Mammary epithelial cell (primary cell): ENCODE data around the gene MAP3K21.

Experiments used
- EZH2 ChIP-seq: IDR thresholded peaks from 2 replicates; pipeline ENCODE4 v1.6.1; 2012; ENCODE audit warnings: low read length, inconsistent platforms, borderline replicate concordance
- TF ChIP-seq, protein P1 (sequence below), 2 donors: IDR thresholded peaks in 1 of 2; conservative IDR thresholded peaks in 1 of 2; 2 replicates each; pipeline ENCODE4 v1.5.1; 2011 to 2012; ENCODE audit warnings: inconsistent platforms in 2 of 2, low read length in 2 of 2, mild to moderate bottlenecking in 2 of 2, control low read depth in 1 of 2, low read depth in 1 of 2; ENCODE audit not compliant: insufficient read depth in 1 of 2; ENCODE audit errors: extremely low read depth in 1 of 2

DNA sequence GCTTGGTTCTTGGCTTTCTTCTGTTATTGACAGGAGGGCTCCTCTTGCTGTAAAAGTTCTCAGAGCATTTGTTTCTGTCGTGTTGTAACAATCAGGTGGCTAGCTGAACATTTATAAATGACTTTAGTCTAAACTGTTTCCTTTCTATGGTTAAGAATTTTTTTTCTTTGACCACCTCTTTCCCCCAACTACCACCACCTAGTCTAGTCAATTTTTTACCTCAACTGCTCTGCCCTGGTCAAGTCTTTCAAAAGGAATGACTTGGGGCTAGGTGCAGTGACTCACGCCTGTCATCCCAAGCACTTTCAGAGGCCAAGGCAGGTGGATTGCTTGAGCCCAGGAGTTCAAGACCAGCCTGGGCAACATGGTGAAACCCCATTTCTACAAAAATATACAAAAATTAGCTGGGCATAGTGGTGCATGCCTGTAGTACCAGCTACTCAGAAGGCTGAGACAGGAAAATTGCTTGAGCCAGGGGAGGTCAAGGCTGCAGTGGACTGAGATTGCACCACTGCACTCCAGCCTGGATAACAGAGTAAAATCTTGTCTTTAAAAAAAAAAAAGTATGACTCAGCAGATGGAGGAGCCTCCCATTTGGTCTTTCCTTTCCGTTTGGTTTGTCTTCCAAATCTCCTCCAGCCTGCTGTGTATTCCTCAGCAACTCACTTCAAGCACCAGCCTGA, 40.7 kb downstream of the MAP3K21 start:
- TF ChIP-seq, protein P1, sequence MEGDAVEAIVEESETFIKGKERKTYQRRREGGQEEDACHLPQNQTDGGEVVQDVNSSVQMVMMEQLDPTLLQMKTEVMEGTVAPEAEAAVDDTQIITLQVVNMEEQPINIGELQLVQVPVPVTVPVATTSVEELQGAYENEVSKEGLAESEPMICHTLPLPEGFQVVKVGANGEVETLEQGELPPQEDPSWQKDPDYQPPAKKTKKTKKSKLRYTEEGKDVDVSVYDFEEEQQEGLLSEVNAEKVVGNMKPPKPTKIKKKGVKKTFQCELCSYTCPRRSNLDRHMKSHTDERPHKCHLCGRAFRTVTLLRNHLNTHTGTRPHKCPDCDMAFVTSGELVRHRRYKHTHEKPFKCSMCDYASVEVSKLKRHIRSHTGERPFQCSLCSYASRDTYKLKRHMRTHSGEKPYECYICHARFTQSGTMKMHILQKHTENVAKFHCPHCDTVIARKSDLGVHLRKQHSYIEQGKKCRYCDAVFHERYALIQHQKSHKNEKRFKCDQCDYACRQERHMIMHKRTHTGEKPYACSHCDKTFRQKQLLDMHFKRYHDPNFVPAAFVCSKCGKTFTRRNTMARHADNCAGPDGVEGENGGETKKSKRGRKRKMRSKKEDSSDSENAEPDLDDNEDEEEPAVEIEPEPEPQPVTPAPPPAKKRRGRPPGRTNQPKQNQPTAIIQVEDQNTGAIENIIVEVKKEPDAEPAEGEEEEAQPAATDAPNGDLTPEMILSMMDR (conservative IDR thresholded peaks at IDR 0.05 in 1 of 2, IDR thresholded peaks at IDR 0.05 in 1 of 2; ENCODE audit: extremely low read depth in 1 of 2, insufficient read depth in 1 of 2, low read depth in 1 of 2, low read length in 2 of 2), result no peak
- TF ChIP-seq EZH2, result no peak
